ENCODE measurements around the gene HTR3D. TPM values are rescaled to one million over a fixed set of nuclear protein-coding genes. Genes with fewer than 3 reads are reported as not detected.

HTR3D gene
- total RNA-seq, 2 donors from 2014 or later, result not detected

DNA sequence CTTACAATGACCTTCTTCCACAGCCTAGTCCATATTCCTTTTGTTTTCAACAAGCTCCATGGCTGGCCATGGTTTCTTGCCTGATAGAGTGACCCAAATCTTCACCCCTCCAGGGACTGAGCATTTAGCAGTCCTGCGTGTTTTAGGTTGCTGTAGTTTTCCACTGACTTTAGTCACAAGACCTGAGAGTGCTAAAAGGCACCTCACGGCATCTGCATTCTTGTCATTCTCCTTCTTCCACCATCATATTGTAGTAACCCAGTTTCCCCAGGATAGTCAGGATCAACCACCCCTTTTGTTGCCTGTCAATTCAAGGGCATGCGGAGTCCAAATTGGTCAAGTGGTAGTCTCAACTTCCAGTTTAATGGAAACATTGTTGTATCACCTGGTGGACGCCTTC lies 42.1 kb downstream of the HTR3D start:
- no peak for ATAC-seq (ENCODE audit: insufficient number of reproducible peaks, low FRiP score, low read depth)
- no peaks in the 10 kb centered on the region for H3K36me3 ChIP-seq
- no peak for DNase-seq (ENCODE audit: low spot score)
- H3K4me3 ChIP-seq, result no peak overlapping the region
- TF ChIP-seq, protein P1, sequence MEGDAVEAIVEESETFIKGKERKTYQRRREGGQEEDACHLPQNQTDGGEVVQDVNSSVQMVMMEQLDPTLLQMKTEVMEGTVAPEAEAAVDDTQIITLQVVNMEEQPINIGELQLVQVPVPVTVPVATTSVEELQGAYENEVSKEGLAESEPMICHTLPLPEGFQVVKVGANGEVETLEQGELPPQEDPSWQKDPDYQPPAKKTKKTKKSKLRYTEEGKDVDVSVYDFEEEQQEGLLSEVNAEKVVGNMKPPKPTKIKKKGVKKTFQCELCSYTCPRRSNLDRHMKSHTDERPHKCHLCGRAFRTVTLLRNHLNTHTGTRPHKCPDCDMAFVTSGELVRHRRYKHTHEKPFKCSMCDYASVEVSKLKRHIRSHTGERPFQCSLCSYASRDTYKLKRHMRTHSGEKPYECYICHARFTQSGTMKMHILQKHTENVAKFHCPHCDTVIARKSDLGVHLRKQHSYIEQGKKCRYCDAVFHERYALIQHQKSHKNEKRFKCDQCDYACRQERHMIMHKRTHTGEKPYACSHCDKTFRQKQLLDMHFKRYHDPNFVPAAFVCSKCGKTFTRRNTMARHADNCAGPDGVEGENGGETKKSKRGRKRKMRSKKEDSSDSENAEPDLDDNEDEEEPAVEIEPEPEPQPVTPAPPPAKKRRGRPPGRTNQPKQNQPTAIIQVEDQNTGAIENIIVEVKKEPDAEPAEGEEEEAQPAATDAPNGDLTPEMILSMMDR (IDR thresholded peaks at IDR 0.05), result no peak
- H3K27ac ChIP-seq, result no peak overlapping the region
- H3K9me3 ChIP-seq, result no peaks in the 10 kb centered on the region
- H3K27me3 ChIP-seq (replicated peaks; ENCODE audit: insufficient read depth), result no peaks in the 10 kb centered on the region
- no peaks in the 10 kb centered on the region for H3K4me1 ChIP-seq (ENCODE audit: control insufficient read depth in 1 of 2, low read depth in 2 of 2)

DNA sequence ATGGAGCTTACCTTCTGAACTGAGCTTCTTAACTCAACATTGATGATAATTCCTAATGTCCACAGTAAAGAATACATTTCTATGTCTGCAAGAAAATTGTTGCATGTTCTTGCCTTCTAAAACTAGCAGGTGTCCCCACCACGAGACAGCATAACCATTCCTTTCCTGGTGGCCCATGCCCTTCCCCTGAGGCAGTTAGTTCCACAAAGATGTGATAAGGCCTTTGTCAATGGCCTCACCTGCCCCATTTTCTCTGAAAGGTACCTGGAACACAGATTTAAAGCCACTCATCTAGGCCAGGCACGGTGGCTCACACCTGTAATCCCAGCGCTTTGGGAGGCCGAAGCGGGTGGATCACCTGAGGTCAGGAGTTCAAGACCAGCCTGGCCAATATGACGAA lies 44.4 kb downstream of the HTR3D start:
- no peaks in the 10 kb centered on the region for H3K9me3 ChIP-seq
- ATAC-seq (ENCODE audit: insufficient number of reproducible peaks, low FRiP score, low read depth) (no peak), DNase-seq (ENCODE audit: low spot score) (no peak)
- no peak overlapping the region for H3K4me3 ChIP-seq
- no peaks in the 10 kb centered on the region for H3K36me3 ChIP-seq
- no peak overlapping the region for H3K27ac ChIP-seq
- TF ChIP-seq, protein P1 (IDR thresholded peaks at IDR 0.05), result no peak
- no peaks in the 10 kb centered on the region for H3K4me1 ChIP-seq (ENCODE audit: control insufficient read depth in 1 of 2, low read depth in 2 of 2)
- H3K27me3 ChIP-seq (replicated peaks; ENCODE audit: insufficient read depth), result no peaks in the 10 kb centered on the region

DNA sequence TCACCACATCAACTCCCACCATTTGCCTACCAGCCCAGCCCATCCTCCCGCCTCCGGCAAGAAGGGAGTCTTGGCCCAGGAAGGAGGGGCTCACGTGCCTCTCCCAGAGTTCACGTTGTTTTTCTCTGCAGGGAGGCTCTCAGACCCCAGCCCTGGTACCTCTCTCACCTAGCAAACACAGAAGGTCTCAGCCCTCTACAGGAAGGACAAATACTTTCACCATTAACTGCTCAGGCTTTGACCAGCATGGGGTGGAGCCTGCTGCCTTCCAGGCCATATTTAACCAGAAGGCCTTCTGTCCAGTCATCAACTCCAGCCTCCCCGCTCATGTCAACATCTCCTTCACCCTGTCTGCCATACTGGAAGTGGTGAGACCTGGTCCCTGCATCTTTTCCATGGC lies 46.3 kb downstream of the HTR3D start:
- Histone ChIP-seq H3K4me3 (no peak overlapping the region), H3K9me3 (no peaks in the 10 kb centered on the region), H3K4me1 (ENCODE audit: control insufficient read depth in 1 of 2, low read depth in 2 of 2) (no peaks in the 10 kb centered on the region), H3K27ac (no peak overlapping the region), H3K36me3 (no peaks in the 10 kb centered on the region), H3K27me3 (replicated peaks; ENCODE audit: insufficient read depth) (no peaks in the 10 kb centered on the region)
- DNase-seq (ENCODE audit: low spot score) (no peak), ATAC-seq (ENCODE audit: insufficient number of reproducible peaks, low FRiP score, low read depth) (no peak)
- TF ChIP-seq, protein P1 (IDR thresholded peaks at IDR 0.05), result no peak

DNA sequence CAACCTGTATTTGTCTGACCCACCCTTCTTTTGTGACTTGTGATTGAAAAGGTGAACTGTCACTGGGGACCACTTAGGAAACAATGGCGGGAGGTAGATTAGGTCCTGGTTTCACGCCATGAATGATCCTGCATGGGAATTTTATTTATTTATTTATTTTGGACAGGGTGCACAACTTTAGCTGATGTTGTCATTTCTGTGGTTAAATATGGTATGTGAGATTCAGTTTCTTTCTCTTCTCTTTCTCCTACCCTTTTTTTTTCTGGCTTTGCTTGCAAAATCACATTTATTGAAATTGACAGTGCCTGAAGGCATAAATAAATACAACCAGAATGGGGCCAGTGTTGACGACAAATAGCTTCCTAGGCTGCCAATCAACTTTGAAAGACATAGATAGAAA lies 47.3 kb downstream of the HTR3D start:
- H3K27me3 ChIP-seq (replicated peaks; ENCODE audit: insufficient read depth), result no peaks in the 10 kb centered on the region
- ATAC-seq (ENCODE audit: insufficient number of reproducible peaks, low FRiP score, low read depth) (no peak), DNase-seq (ENCODE audit: low spot score) (no peak)
- H3K36me3 ChIP-seq, result no peaks in the 10 kb centered on the region
- TF ChIP-seq, protein P1 (IDR thresholded peaks at IDR 0.05), result no peak
- H3K4me1 ChIP-seq (ENCODE audit: control insufficient read depth in 1 of 2, low read depth in 2 of 2), result no peaks in the 10 kb centered on the region
- H3K27ac ChIP-seq, result no peak overlapping the region
- no peak overlapping the region for H3K4me3 ChIP-seq
- H3K9me3 ChIP-seq, result no peaks in the 10 kb centered on the region

DNA sequence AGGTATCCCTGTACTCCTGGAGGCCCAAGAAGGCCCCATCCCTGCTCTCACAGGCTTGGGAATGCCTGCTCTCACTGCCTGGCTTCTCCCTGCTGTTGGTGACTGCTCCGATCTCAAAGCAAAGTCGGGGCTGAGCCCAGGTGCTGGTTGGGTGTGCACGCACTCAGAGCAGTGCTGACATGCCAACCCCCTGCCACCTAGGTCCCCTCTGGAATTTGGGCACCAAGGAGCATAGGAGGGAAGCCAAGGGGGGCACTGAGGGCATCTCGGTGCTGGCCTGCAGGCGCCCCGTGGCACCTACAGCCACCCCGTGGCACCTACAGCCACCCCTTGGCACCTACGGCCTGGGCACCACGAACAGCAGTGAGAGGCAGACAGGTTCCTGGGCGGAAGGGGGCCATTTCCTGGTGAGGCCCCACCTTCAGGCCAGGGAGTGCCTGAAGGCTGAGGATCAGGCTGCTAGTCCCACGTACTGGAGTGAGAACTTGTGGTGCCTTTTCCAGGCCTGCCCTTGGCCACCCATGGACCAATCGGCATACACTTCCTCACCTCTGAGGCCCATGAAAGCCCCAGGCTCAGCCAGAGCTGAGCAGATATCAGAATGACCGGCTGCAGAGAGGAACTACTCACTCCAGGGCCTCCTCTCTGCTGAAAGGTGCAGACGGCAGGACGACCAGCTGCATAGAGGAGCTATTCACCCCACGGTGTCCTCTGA lies 49.7 kb downstream of the HTR3D start:
- Histone ChIP-seq H3K27ac (no peak overlapping the region), H3K27me3 (replicated peaks; ENCODE audit: insufficient read depth) (no peaks in the 10 kb centered on the region), H3K9me3 (no peaks in the 10 kb centered on the region), H3K4me3 (no peak overlapping the region), H3K36me3 (no peaks in the 10 kb centered on the region), H3K4me1 (ENCODE audit: control insufficient read depth in 1 of 2, low read depth in 2 of 2) (no peaks in the 10 kb centered on the region)
- TF ChIP-seq, protein P1 (IDR thresholded peaks at IDR 0.05), result no peak
- ATAC-seq (ENCODE audit: insufficient number of reproducible peaks, low FRiP score, low read depth) (no peak), DNase-seq (ENCODE audit: low spot score) (no peak)
